Osteoblast (primary cell): Measurements from ENCODE around the gene TRPM5. TPM values are rescaled to one million over a fixed set of nuclear protein-coding genes. Genes with fewer than 3 reads are reported as not detected.

Source experiments
- DNase-seq: peaks from one replicate; pipeline ENCODE4 v3.0.0; 2011; ENCODE audit warnings: low spot score, mixed read lengths; ENCODE audit not compliant: insufficient read length; ENCODE audit errors: missing footprints
- H2AFZ ChIP-seq: 2 replicates; pipeline ENCODE4 v1.6.0; 2011; ENCODE audit warnings: mild to moderate bottlenecking, low read length
- H3K27ac ChIP-seq: 2 replicates; pipeline ENCODE4 v1.5.1; 2011; ENCODE audit warnings: mild to moderate bottlenecking, low read depth, low read length, moderate library complexity
- H3K27me3 ChIP-seq: 2 replicates; pipeline ENCODE4 v1.6.0; 2012; ENCODE audit warnings: mild to moderate bottlenecking, control low read depth, inconsistent platforms, low read length, moderate library complexity; ENCODE audit not compliant: insufficient read depth
- H3K36me3 ChIP-seq: 2 replicates; pipeline ENCODE4 v1.5.1; 2011; ENCODE audit warnings: mild to moderate bottlenecking, low read length, control low read depth, moderate library complexity; ENCODE audit not compliant: insufficient read depth
- H3K4me1 ChIP-seq: 2 replicates; pipeline ENCODE4 v1.5.1; 2011; ENCODE audit warnings: mild to moderate bottlenecking, low read length, control low read depth, moderate library complexity; ENCODE audit not compliant: insufficient read depth
- H3K4me2 ChIP-seq: 2 replicates; pipeline ENCODE4 v1.6.0; 2011; ENCODE audit warnings: mild to moderate bottlenecking, low read length; ENCODE audit not compliant: insufficient read depth
- H3K4me3 ChIP-seq: fragments of 200-600 bp; sonication (generic); 3 replicates; pipeline ENCODE4 v1.5.1; 2012; ENCODE audit warnings: mild to moderate bottlenecking, low read length, inconsistent platforms; ENCODE audit not compliant: insufficient read depth
- H3K79me2 ChIP-seq: 2 replicates; pipeline ENCODE4 v1.6.0; 2012; ENCODE audit warnings: mild to moderate bottlenecking, low read length, control low read depth, inconsistent platforms; ENCODE audit not compliant: insufficient read depth
- H3K9me3 ChIP-seq: 2 replicates; pipeline ENCODE4 v1.5.1; 2011; ENCODE audit warnings: low read depth, low read length, control low read depth
- H4K20me1 ChIP-seq: 2 replicates; pipeline ENCODE4 v1.6.0; 2012; ENCODE audit warnings: mild to moderate bottlenecking, low read length, control low read depth; ENCODE audit not compliant: insufficient read depth
- CTCF ChIP-seq: IDR thresholded peaks from 2 replicates; pipeline ENCODE4 v1.5.1; 2011; ENCODE audit warnings: mild to moderate bottlenecking, low read depth, low read length, moderate library complexity; ENCODE audit errors: extremely low read depth
- total RNA-seq: library from RNA; depleted of rRNA; stranded (reverse); fragments of >200 nt; gene quantifications from 2 replicates; pipeline ENCODE4 v1.2.3, GENCODE V29; 2012

Gene TRPM5
- total RNA-seq, 1 donor = not detected

GRCh38 chr11:2433106-2433925 lies 11.0 kb downstream of the TRPM5 start:
- Histone ChIP-seq H3K27me3 (peaks cover 6% of the 10 kb centered on the region), H3K36me3 (no peaks in the 10 kb centered on the region), H3K4me1 (no peaks in the 10 kb centered on the region), H3K9me3 (no peaks in the 10 kb centered on the region), H3K4me3 (no peak overlapping the region), H3K4me2 (no peak overlapping the region), H4K20me1 (no peaks in the 10 kb centered on the region), H3K27ac (no peak overlapping the region), H2AFZ (no peak overlapping the region), H3K79me2 (no peaks in the 10 kb centered on the region)
- TF ChIP-seq CTCF = no peak
- DNase-seq = peak; percentile 41

GRCh38 chr11:2432628-2433071 lies 11.7 kb downstream of the TRPM5 start:
- no peak overlapping the region for H3K4me2 ChIP-seq
- no peaks in the 10 kb centered on the region for H4K20me1 ChIP-seq
- TF ChIP-seq CTCF = no peak
- H2AFZ ChIP-seq = no peak overlapping the region
- no peak overlapping the region for H3K4me3 ChIP-seq
- peaks cover 5% of the 10 kb centered on the region for H3K27me3 ChIP-seq
- H3K27ac ChIP-seq = no peak overlapping the region
- no peaks in the 10 kb centered on the region for H3K36me3 ChIP-seq
- H3K4me1 ChIP-seq = no peaks in the 10 kb centered on the region
- no peaks in the 10 kb centered on the region for H3K79me2 ChIP-seq
- no peaks in the 10 kb centered on the region for H3K9me3 ChIP-seq
- peak; percentile 69 for DNase-seq

- H3K27me3 ChIP-seq = peaks cover under 1% of the 10 kb centered on the region
- no peak overlapping the region for H3K4me2 ChIP-seq
- no peaks in the 10 kb centered on the region for H3K4me1 ChIP-seq
- no peaks in the 10 kb centered on the region for H3K79me2 ChIP-seq
- TF ChIP-seq CTCF = no peak
- no peaks in the 10 kb centered on the region for H4K20me1 ChIP-seq
- H3K4me3 ChIP-seq = no peak overlapping the region
- no peak overlapping the region for H2AFZ ChIP-seq
- H3K36me3 ChIP-seq = no peaks in the 10 kb centered on the region
- no peak for DNase-seq
- no peaks in the 10 kb centered on the region for H3K9me3 ChIP-seq
- no peak overlapping the region for H3K27ac ChIP-seq
These were observed 12.1 kb downstream of the TRPM5 start for GRCh38 chr11:2432171-2432621.

GRCh38 chr11:2431395-2431794 lies 12.9 kb downstream of the TRPM5 start:
- no peak for DNase-seq
- Histone ChIP-seq H3K4me1 (no peaks in the 10 kb centered on the region), H3K4me3 (no peak overlapping the region), H3K27me3 (no peaks in the 10 kb centered on the region), H3K4me2 (no peak overlapping the region), H3K36me3 (no peaks in the 10 kb centered on the region), H2AFZ (no peak overlapping the region), H4K20me1 (no peaks in the 10 kb centered on the region), H3K79me2 (no peaks in the 10 kb centered on the region), H3K9me3 (no peaks in the 10 kb centered on the region), H3K27ac (no peak overlapping the region)
- no peak for TF ChIP-seq CTCF
